T-cell (primary cell): ENCODE results near the gene RNU6-9. TPM values are rescaled to one million over a fixed set of nuclear protein-coding genes. Genes with fewer than 3 reads are reported as not detected.

Experiments
- ATAC-seq, 4 experiments: fragments of 200-7000 bp in 3 of 4; fragments of 150-1000 bp in 1 of 4; cut with Tn5 transposase; replicated peaks in 1 of 4; 1 replicate in 3 of 4; 2 replicates in 1 of 4; pipeline ENCODE4 v1.10.0; 2021; ENCODE audit warnings: moderate library complexity in 3 of 4, mild to moderate bottlenecking in 2 of 4, moderate number of reproducible peaks in 1 of 4
- CTCF ChIA-PET, 2 donors: fragments of 300-600 bp; sonication (Branson Sonifier 250); formaldehyde crosslinking; loops; one replicate each; lab custom pipeline; 2022; ENCODE audit warnings: antibody characterized with exemption in 2 of 2; lab: Charles Lee
- POLR2A ChIA-PET, 2 donors: fragments of 300-600 bp; sonication (Branson Sonifier 250); formaldehyde crosslinking; loops; one replicate each; lab custom pipeline; 2022; ENCODE audit warnings: antibody characterized with exemption in 2 of 2; lab: Charles Lee
- DNase-seq, 35 experiments: peaks; one replicate each; pipeline versions ENCODE4 v3.0.0 to v3.0.0-alpha.2; 2013 to 2023
- H3K27ac ChIP-seq: one replicate; pipeline ENCODE4 v1.5.1; 2013; ENCODE audit warnings: low read length
- H3K27me3 ChIP-seq, 2 experiments: replicated peaks in 1 of 2; 1 replicate in 1 of 2; 2 replicates in 1 of 2; pipeline versions ENCODE4 v1.6.1 to v1.7.0; 2013; ENCODE audit warnings: low read length in 1 of 2, mixed read lengths in 1 of 2; ENCODE audit not compliant: control insufficient read depth in 2 of 2, insufficient read depth in 2 of 2; ENCODE audit errors: extremely low read depth in 1 of 2
- H3K36me3 ChIP-seq, 2 donors: 1 replicate in 1 of 2; 2 replicates in 1 of 2; pipeline versions ENCODE4 v1.6.1 to v1.7.0; 2013; ENCODE audit warnings: low read length in 1 of 2; ENCODE audit not compliant: control insufficient read depth in 2 of 2, insufficient read depth in 1 of 2; ENCODE audit errors: extremely low read depth in 1 of 2
- H3K4me1 ChIP-seq, 2 experiments: 1 replicate in 1 of 2; 2 replicates in 1 of 2; pipeline versions ENCODE4 v1.6.1 to v1.7.0; 2013; ENCODE audit warnings: low read length in 2 of 2, mixed read lengths in 1 of 2; ENCODE audit not compliant: insufficient read depth in 2 of 2, control insufficient read depth in 1 of 2; ENCODE audit errors: extremely low read depth in 1 of 2
- H3K4me3 ChIP-seq, 2 donors: 1 replicate in 1 of 2; 2 replicates in 1 of 2; pipeline versions ENCODE4 v1.5.1 to v1.7.0; 2013; ENCODE audit warnings: mild to moderate bottlenecking in 2 of 2, low read length in 1 of 2, moderate library complexity in 1 of 2; ENCODE audit not compliant: control insufficient read depth in 1 of 2; ENCODE audit errors: extremely low read depth in 1 of 2
- H3K9me3 ChIP-seq: 2 replicates; pipeline ENCODE4 v1.7.0; 2013
- H3K27ac Mint-ChIP-seq, 2 donors: one replicate each; pipeline ENCODE4 v1.8.0; 2020 to 2021; ENCODE audit warnings: mild to moderate bottlenecking in 2 of 2, mixed read lengths in 2 of 2
- H3K27me3 Mint-ChIP-seq, 2 donors: one replicate each; pipeline ENCODE4 v1.8.0; 2021 to 2022; ENCODE audit warnings: mixed read lengths in 2 of 2
- H3K36me3 Mint-ChIP-seq: one replicate; pipeline ENCODE4 v1.8.0; 2021; ENCODE audit warnings: mixed read lengths
- H3K4me1 Mint-ChIP-seq, 3 donors: one replicate each; pipeline ENCODE4 v1.8.0; 2020 to 2022; ENCODE audit warnings: mixed read lengths in 3 of 3, mild to moderate bottlenecking in 1 of 3
- H3K4me3 Mint-ChIP-seq, 3 donors: one replicate each; pipeline ENCODE4 v1.8.0; 2020 to 2022; ENCODE audit warnings: mild to moderate bottlenecking in 3 of 3, mixed read lengths in 3 of 3, moderate library complexity in 3 of 3
- H3K9me3 Mint-ChIP-seq, 3 donors: one replicate each; pipeline ENCODE4 v1.8.0; 2020 to 2022; ENCODE audit warnings: mixed read lengths in 3 of 3
- WGBS: methylation state at CpG from one replicate; pipeline ENCODE4 v1.1.5; 2013; ENCODE audit warnings: missing lambda C conversion rate; ENCODE audit not compliant: insufficient coverage; 5-methylcytosine and 5-hydroxymethylcytosine counted together
- total RNA-seq, 35 experiments: library from RNA in 6 of 35; stranded (reverse) in 6 of 35; fragments of 120-200 nt in 1 of 35; gene quantifications; one replicate each; pipeline versions ENCODE4 v1.2.1 to v1.2.4 and lab custom pipeline; 2013 to 2026

RNU6-9 gene
- total RNA-seq, 5 donors from 2014 or later (not counting 1 experiment from before 2014, with no cell fraction given), result not detected

DNA sequence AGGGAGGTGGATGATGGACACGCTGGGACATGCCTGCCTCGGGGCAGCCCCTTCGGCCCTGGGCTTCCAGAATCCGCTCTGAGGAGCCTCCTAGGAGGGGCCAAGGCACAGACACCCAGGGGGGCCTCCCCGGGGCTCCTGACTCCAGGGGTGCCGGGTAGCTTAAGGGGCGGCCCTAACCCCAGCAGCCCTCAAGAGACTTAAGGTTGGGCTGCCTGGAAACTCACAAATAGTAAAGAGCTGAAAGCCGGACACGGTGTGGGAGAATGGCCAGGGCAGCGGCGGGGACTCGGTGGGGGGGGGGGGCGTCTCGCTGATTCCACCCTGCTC lies 40.2 kb downstream of the RNU6-9 start:
- ATAC-seq (no peak), DNase-seq (no peak)
- H3K36me3 ChIP-seq, result no peaks in the 10 kb centered on the region
- peaks cover 5% of the 10 kb centered on the region for H3K36me3 Mint-ChIP-seq
- no peaks in the 10 kb centered on the region for H3K9me3 ChIP-seq
- POLR2A ChIA-PET, result no interaction called here
- peaks cover 30 to 35% (median 33%) of the 10 kb centered on the region in 3 donors for H3K4me1 Mint-ChIP-seq
- CTCF ChIA-PET, result no interaction called here
- H3K27ac Mint-ChIP-seq, result no peak overlapping the region
- no peak overlapping the region for H3K27ac ChIP-seq
- whole genome bisulfite sequencing, result 92% methylated on average over 10 of the region's 14 CpGs
- H3K9me3 Mint-ChIP-seq, result peaks cover 0 to 3% (median 0%) of the 10 kb centered on the region in 3 donors
- H3K4me3 Mint-ChIP-seq, result peak overlapping the region in 1 of 3 donors; percentile 80
- no peaks in the 10 kb centered on the region for H3K27me3 ChIP-seq
- H3K4me3 ChIP-seq, result no peak overlapping the region
- no peaks in the 10 kb centered on the region for H3K27me3 Mint-ChIP-seq
- peaks cover 7 to 36% of the 10 kb centered on the region in 2 experiments for H3K4me1 ChIP-seq

DNA sequence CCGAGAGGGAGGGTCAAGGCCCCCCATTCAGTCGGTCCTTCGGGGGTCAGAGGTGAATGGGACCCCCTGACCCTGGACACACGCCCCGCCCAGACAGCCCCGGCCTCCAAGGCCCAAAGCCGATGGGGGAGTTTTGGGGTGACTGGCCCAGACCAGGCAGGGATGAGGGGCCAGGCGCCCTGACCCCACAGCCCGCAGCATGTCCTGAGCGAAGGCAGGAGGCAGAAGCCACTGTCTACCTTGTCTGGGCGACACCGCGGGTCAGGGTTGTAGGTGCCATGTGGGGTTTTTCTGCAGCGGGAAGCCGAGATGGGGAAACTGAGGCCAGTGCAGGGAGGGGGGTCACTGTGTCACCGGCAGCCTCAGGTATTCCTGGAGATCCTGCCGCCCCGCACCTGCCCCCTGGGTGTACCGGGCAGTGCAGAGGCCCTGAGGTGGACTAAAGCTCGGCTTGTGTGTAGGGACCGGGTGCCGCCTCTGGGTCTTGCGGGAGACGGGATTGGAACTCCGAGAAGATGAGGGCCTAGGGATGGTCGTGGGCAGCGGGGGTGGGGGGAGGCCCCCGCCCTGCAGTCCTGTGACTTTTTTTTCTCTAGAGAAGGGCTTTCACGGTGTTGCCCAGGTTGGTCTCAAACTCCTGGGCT lies 41.0 kb downstream of the RNU6-9 start:
- H3K27me3 ChIP-seq, result no peaks in the 10 kb centered on the region
- ChIA-PET CTCF (no interaction called here), POLR2A (no interaction called here)

DNA sequence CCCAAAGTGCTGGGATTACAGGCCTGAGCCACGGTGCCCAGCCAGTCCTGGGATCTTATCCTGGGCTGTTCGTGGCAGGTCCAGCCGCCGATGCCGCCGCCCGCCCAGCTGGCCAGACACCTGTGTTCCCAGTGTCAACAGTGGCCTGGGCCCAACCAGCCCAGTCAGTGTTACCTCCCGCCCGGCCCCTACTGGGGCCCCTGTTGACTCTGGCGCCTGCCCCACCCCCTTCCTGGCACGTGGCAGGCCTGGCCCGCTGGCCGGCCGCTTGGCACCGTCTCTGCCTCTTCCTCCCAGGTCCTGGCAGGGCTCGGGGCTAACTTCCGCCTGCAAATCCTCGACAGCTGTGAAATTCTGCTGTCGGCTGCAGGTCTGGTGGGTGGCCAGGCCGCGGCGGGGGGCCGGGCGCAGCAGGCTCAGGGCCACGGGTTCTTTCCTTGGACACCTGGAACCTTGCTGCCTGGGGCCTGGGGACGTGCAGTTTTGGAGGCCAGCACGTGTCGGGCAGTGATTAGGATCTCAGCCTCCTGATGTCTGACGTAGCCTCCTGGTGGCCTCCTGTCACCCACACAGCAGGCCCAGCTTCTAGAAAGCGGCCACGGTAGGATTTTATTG lies 41.7 kb downstream of the RNU6-9 start:
- ChIA-PET CTCF (no interaction called here), POLR2A (no interaction called here)
- H3K36me3 ChIP-seq, result no peaks in the 10 kb centered on the region
- WGBS, result 85% methylated on average over 29 of the region's 31 CpGs
- no peaks in the 10 kb centered on the region for H3K9me3 ChIP-seq
- H3K4me1 Mint-ChIP-seq, result peaks cover 35 to 42% (median 38%) of the 10 kb centered on the region in 3 donors
- H3K27me3 Mint-ChIP-seq, result no peaks in the 10 kb centered on the region
- peaks cover 5% of the 10 kb centered on the region for H3K36me3 Mint-ChIP-seq
- H3K27me3 ChIP-seq, result no peaks in the 10 kb centered on the region
- no peak overlapping the region for H3K4me3 ChIP-seq
- DNase-seq (no peak), ATAC-seq (no peak)
- H3K4me3 Mint-ChIP-seq, result no peak overlapping the region
- H3K27ac ChIP-seq, result no peak overlapping the region
- peaks cover 7 to 41% of the 10 kb centered on the region in 2 experiments for H3K4me1 ChIP-seq
- H3K9me3 Mint-ChIP-seq, result peaks cover 0 to 3% (median 0%) of the 10 kb centered on the region in 3 donors
- no peak overlapping the region for H3K27ac Mint-ChIP-seq

More for the DNA sequence above, 41.0 kb downstream of the RNU6-9 start:
- DNase-seq (no peak), ATAC-seq (no peak)
- Mint-ChIP-seq H3K27me3 (no peaks in the 10 kb centered on the region), H3K9me3 (peaks cover 0 to 3% (median 0%) of the 10 kb centered on the region in 3 donors), H3K4me1 (peaks cover 30 to 36% (median 33%) of the 10 kb centered on the region in 3 donors), H3K36me3 (peaks cover 5% of the 10 kb centered on the region), H3K4me3 (no peak overlapping the region), H3K27ac (no peak overlapping the region)
- Histone ChIP-seq H3K27ac (no peak overlapping the region), H3K4me1 (peaks cover 7 to 36% of the 10 kb centered on the region in 2 experiments), H3K36me3 (no peaks in the 10 kb centered on the region), H3K9me3 (no peaks in the 10 kb centered on the region), H3K4me3 (no peak overlapping the region)
- 97% methylated on average over 19 of the region's 29 CpGs for WGBS

DNA sequence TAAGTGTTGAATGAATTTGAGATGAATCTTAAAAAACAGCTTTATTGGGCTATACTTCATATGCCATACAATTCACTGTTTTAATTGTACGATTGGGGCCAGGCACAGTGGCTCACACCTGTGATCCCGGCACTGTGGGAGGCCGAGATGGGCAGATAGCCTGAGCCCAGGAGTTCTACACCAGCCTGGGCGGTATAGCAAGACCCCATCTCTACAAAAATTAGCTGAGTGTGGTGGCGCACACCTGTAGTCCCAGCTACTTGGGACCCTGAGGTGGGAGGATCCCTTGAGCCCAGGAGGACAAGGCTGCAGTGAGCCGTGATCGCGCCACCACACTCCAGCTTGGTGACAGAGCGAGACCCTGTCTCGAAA lies 42.9 kb downstream of the RNU6-9 start:
- Histone ChIP-seq H3K27ac (no peak overlapping the region), H3K4me1 (peaks cover 7 to 51% of the 10 kb centered on the region in 2 experiments), H3K36me3 (no peaks in the 10 kb centered on the region), H3K27me3 (no peaks in the 10 kb centered on the region), H3K4me3 (no peak overlapping the region), H3K9me3 (no peaks in the 10 kb centered on the region)
- no peaks in the 10 kb centered on the region for H3K27me3 Mint-ChIP-seq
- H3K4me1 Mint-ChIP-seq, result peaks cover 36 to 43% (median 41%) of the 10 kb centered on the region in 3 donors
- no peak for ATAC-seq
- peaks cover 0 to 3% (median 0%) of the 10 kb centered on the region in 3 donors for H3K9me3 Mint-ChIP-seq
- POLR2A ChIA-PET, result no interaction called here
- WGBS, result 100% methylated on average over 2 of the region's 10 CpGs
- no peak for DNase-seq
- H3K4me3 Mint-ChIP-seq, result no peak overlapping the region
- no peak overlapping the region for H3K27ac Mint-ChIP-seq
- CTCF ChIA-PET, result interaction anchor here in 1 of 2 donors (1.4 kb wide), 1 partner anchor 48 kb away, joined by 3 read pairs; the partner anchor contains the start of gene WDR18
- H3K36me3 Mint-ChIP-seq, result peaks cover 5% of the 10 kb centered on the region

DNA sequence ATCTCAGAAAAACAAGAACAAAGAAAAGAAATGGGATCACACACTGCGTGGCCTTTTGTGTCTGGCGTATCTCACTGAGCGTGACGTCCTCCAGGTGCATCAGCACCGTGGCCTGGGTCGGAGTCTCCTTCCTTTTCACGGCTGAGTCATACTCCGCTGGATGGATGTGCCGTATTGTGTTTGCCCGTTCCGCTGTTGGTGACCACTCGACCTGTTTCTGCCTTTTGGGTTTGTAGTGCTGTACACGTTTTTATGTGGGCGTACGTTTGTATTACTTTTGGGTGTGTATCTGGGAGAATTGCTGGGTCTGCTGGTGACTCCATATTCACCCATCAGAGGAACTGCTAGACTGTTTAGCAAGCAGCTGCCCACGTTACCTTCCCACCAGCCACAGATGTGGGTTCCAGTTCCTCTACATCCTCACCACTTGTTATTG lies 44.0 kb downstream of the RNU6-9 start:
- peak overlapping the region; percentile 21 to 82 for H3K27ac Mint-ChIP-seq
- H3K4me3 Mint-ChIP-seq, result peak overlapping the region in 2 of 3 donors; percentile 14 to 40
- peaks cover 36 to 45% (median 42%) of the 10 kb centered on the region in 3 donors for H3K4me1 Mint-ChIP-seq
- H3K36me3 Mint-ChIP-seq, result peaks cover 5% of the 10 kb centered on the region
- ATAC-seq (peak; percentile 27 to 59 (median 42)), DNase-seq (peak in 28 of 35 experiments; percentile 20 to 76 (median 50))
- POLR2A ChIA-PET, result interaction anchor here in 1 of 2 donors (0.5 kb wide), 1 partner anchor 94 kb away, joined by 4 read pairs; no protein-coding TSS in a partner anchor
- peaks cover 0 to 3% (median 0%) of the 10 kb centered on the region in 3 donors for H3K9me3 Mint-ChIP-seq
- WGBS, result 58% methylated on average over 7 of the region's 16 CpGs
- Histone ChIP-seq H3K9me3 (no peaks in the 10 kb centered on the region), H3K4me1 (peaks cover 4 to 55% of the 10 kb centered on the region in 2 experiments), H3K36me3 (no peaks in the 10 kb centered on the region), H3K27me3 (no peaks in the 10 kb centered on the region), H3K4me3 (no peak overlapping the region), H3K27ac (no peak overlapping the region)
- CTCF ChIA-PET, result interaction anchor here (0.5 to 0.7 kb wide), 3 partner anchors 62 to 207 kb away, joined by 3 to 5 read pairs (median 3); no protein-coding TSS in a partner anchor
- no peaks in the 10 kb centered on the region for H3K27me3 Mint-ChIP-seq

DNA sequence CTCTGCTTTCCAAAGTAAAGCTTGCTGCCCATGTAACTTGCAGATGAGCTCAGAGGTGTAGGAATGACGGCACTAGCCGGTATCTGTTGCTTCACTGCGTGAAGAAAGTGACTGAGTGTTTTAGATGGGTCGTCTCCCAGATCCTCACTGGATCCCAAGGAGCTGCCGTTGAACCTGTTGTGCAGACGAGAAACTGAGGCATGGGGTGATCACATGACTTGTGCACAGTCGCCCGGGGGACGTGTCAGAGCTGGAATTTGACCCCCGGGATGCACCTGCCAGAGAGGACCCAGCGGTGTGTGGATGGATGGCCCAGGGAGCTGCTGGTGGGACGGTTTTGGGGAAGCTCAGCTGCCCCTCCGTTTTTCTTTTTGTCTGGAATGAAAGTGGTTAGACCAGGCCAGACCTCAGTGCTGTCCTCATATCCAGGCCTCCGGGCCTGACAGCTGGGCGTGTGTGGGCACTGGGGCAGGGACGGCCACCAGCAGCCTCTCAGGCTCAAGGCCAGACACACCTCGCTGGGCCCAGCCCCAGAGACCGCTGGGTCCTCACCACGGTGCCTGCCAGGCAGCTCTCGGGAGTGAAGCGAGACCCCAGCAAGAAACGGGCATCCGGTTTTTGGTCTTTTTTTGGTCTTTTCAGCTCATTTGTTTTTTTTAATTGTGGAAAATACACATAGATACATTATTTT lies 45.1 kb downstream of the RNU6-9 start:
- DNase-seq, result no peak
- Histone ChIP-seq H3K36me3 (peaks cover 0 to 5% of the 10 kb centered on the region in 2 donors), H3K4me1 (peaks cover 0 to 44% of the 10 kb centered on the region in 2 experiments), H3K4me3 (no peak overlapping the region), H3K27ac (no peak overlapping the region), H3K27me3 (no peaks in the 10 kb centered on the region), H3K9me3 (no peaks in the 10 kb centered on the region)
- no peak for ATAC-seq
- Mint-ChIP-seq H3K27me3 (no peaks in the 10 kb centered on the region), H3K27ac (no peak overlapping the region), H3K36me3 (peaks cover 5% of the 10 kb centered on the region), H3K4me3 (peak overlapping the region in 1 of 3 donors; percentile 40), H3K4me1 (peaks cover 31 to 37% (median 36%) of the 10 kb centered on the region in 3 donors), H3K9me3 (peaks cover 0 to 3% (median 0%) of the 10 kb centered on the region in 3 donors)
- CTCF ChIA-PET, result interaction anchor here in 1 of 2 donors (0.6 to 1.1 kb wide), 3 partner anchors 58 to 248 kb away, joined by 3 to 5 read pairs (median 3); no protein-coding TSS in a partner anchor
- WGBS, result 95% methylated on average over 18 of the region's 23 CpGs
- POLR2A ChIA-PET, result interaction anchor here (0.5 to 1.1 kb wide), 4 partner anchors 27 to 196 kb away, joined by 3 to 12 read pairs (median 3); no protein-coding TSS in a partner anchor
